Fibroblast of villous mesenchyme (primary cell): ENCODE measurements around the gene ANKIB1. TPM values are rescaled to one million over a fixed set of nuclear protein-coding genes. Genes with fewer than 3 reads are reported as not detected.

Experiments
- DNase-seq: peaks from one replicate; pipeline ENCODE4 v3.0.0-alpha.2; 2010; ENCODE audit warnings: low read depth
- H3K4me3 ChIP-seq: 2 replicates; pipeline ENCODE4 v1.5.1; 2011; ENCODE audit warnings: low read depth, mild to moderate bottlenecking, low read length
- total RNA-seq: library from RNA; depleted of rRNA; stranded (reverse); fragments of >200 nt; gene quantifications from 2 replicates; pipeline ENCODE4 v1.2.3, GENCODE V29; 2012
- TF ChIP-seq, protein P1 (sequence below): IDR thresholded peaks from 2 replicates; pipeline ENCODE4 v1.5.1; 2012; ENCODE audit warnings: low read depth, mild to moderate bottlenecking, low read length; ENCODE audit not compliant: insufficient read depth

The ANKIB1 gene
- total RNA-seq, 1 donor: 91.1 TPM

DNA sequence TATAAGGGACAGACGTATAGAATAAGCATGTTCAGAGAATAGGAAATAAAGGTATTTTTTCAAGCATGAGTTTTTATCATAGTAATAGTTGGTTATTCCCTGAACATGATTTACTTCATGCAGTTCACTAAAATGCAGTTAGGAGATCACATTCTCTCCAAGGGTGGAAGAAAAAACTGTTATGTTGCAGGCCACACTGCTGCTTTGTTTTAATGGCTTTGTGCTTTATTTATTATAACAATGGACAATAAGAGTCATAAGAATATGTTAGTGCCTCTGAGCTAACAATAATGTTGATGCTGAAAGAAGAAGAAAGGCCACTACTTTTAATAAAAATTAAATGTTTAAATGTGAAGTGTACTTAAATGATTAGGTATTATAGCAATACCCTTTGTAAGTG is 123.0 kb downstream of the ANKIB1 start:
- no peak for DNase-seq
- TF ChIP-seq, protein P1, sequence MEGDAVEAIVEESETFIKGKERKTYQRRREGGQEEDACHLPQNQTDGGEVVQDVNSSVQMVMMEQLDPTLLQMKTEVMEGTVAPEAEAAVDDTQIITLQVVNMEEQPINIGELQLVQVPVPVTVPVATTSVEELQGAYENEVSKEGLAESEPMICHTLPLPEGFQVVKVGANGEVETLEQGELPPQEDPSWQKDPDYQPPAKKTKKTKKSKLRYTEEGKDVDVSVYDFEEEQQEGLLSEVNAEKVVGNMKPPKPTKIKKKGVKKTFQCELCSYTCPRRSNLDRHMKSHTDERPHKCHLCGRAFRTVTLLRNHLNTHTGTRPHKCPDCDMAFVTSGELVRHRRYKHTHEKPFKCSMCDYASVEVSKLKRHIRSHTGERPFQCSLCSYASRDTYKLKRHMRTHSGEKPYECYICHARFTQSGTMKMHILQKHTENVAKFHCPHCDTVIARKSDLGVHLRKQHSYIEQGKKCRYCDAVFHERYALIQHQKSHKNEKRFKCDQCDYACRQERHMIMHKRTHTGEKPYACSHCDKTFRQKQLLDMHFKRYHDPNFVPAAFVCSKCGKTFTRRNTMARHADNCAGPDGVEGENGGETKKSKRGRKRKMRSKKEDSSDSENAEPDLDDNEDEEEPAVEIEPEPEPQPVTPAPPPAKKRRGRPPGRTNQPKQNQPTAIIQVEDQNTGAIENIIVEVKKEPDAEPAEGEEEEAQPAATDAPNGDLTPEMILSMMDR: no peak
- no peak overlapping the region for H3K4me3 ChIP-seq

DNA sequence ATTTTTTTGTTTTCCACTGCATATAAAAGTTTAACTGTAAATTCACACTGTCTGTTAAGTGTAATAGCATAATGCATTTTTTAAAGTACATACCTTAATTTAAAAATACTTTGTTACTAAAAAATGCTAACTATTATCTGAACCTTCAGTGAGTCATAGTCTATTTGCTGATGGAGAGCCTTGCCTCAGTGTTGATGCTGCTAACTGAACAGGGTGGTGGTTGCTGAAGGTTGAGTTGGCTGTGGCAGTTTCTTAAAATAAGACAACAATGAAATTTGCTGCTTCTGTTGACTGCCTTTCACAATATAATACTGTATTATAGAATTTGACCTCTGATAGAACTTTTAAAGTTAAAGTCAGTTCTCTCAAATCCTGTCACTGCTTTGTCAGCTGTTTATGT is 129.2 kb downstream of the ANKIB1 start:
- TF ChIP-seq, protein P1: no peak
- no peak for DNase-seq
- no peak overlapping the region for H3K4me3 ChIP-seq

DNA sequence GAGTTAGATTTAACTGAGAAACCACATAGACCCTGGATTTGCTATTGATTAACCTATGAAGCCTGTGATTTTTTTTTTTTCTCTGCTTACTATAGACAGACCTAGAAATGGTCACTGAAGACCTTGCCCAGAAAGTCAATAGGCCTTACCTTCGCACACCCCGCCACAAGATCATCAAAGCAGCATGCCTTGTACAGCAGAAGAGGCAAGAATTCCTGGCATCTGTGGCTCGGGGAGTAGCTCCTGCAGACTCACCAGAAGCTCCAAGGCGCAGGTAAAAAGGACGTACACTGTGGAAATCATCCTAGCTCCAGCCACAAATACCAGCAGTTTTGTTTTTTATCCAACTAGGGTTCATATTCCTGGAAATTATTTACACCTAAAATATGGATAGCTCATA is 145.3 kb downstream of the ANKIB1 start:
- no peak overlapping the region for H3K4me3 ChIP-seq
- TF ChIP-seq, protein P1: no peak
- no peak for DNase-seq

DNA sequence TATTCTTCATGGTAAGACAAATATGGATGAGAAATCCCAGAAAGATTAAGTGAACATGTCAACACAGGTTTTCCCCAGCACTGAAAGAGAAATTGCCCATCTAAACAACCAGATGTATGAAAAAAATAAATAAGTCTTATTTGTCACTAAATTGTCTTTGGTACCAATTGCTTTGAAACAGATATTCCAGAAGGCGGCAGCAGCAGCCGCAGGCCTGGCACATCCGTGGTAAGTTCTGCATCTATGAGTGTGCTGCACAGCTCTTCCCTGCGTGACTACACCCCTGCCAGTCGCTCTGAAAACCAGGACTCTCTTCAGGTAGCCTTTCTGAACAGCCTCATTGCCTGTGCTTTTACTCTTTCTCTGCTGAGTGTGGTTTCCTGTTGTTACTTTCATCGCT is 151.8 kb downstream of the ANKIB1 start:
- TF ChIP-seq, protein P1: no peak
- no peak for DNase-seq
- H3K4me3 ChIP-seq: no peak overlapping the region

DNA sequence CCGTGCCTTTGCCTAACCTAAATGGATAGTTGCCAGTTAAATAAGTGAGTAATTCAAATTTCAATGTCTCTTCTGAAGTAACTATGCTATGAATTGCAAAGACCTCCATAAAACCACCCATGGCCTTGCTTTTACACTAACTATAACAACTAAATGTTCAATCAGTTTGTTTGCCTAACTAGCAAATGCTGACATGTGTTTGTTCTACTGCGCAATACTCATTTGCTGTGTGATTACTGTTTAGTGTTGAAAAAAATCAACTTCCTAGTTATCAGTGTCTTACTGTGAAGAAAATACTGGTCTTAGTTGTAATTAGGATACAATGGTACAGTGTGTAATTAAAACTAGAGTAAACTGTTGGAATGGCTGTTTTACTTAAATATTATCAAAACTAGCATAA is 154.2 kb downstream of the ANKIB1 start:
- TF ChIP-seq, protein P1: no peak

DNA sequence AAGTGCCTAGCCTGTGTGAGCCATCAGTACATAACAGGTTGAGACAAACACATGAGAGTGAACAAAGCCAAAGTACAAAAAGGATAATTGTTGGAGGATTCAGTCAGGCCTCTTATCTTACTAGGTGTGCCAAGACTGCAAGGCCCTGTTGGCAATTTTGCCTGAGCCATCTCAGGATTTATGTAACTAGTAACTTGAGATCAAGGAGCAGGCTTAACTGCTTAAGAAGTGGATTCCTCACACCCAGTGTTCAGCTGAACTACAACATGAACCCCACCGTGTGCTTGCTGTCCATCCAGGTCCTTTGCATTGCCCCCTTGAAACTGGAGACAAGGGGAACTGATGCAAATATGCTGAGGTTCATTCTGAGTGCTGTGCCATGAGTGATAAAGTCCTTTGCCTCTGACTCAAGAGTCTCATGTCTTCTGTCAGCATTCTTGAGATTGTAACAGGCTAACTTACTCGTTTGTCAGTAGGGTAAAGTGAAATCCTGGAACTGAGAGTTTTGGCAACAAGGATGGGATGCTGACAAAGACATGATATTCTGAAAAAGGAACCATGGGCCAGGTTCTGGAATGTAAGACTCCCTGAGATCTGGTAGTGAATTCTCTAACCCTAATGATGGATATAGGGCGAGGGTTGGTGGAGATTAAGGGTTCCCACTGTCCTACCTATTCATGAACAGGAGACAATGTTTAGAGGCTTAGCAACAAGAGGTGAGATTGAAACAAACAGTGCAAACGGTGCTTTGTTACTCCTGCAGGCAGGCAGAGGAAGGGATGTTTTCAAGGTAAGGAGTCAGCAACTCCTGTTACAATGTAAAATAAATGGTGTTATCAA is 157.4 kb downstream of the ANKIB1 start:
- DNase-seq: peak; percentile 25
- TF ChIP-seq, protein P1: no peak
- H3K4me3 ChIP-seq: no peak overlapping the region

More for the DNA sequence above, 154.2 kb downstream of the ANKIB1 start:
- DNase-seq: no peak
- H3K4me3 ChIP-seq: no peak overlapping the region

DNA sequence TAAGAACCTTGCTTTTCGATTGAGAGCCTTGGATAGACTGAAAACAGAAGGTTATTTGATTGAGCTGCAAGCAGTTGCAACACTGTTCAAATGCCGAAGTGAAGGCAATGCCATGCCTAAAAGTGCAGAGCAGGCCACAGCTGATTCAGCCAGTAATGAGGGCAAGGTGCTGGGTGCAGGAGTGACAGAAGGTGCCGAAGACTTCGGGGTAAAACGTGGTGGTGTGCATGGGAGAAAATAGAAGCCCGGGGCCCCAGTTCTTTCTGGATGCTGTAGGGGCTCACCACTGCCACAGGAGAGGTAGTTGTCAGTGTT is 157.9 kb downstream of the ANKIB1 start:
- H3K4me3 ChIP-seq: no peak overlapping the region
- TF ChIP-seq, protein P1: no peak
- DNase-seq: no peak
